ENCODE results near the gene NDST1.

DNA sequence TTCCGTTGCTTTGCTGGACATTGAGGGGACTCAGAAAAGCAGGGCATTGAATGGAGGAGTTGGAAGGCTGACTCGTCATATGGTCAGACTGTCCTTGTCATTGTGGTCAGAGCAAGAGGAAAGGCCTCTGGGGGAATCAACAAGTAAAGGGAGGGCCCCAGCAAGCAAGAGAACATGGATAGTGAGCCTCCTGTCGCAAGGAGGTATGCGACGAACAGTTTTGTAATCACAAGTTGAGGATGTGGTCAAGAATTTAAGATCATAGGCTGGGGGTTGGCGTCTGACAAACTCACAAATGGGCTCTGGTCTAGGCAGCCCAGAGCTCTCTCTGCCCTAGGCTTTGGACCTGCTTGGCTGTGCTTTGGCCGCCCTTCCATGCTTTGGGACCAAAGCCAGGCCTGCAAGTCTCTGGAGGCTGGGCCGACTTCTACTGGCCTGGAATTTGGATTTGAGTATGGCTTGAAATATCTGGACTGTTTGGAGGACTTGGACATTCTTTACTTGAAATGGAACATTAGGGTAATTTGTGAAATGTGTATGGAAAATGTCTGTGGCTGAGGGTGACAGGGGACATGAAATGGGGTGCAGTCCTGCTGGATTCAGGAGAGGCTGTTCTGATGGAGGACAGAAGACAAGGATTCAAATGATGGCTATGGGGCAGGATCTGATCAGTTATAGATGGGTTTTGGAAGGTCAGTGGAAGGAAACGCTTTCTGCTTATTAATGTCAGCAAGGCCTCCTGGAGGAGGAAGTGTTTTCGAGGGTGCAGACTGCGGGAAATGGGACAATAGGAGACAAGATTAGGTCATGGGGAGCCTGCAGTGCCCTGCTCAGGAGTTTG is 19.2 kb upstream of the NDST1 start:
- TF ChIP-seq, protein P1, sequence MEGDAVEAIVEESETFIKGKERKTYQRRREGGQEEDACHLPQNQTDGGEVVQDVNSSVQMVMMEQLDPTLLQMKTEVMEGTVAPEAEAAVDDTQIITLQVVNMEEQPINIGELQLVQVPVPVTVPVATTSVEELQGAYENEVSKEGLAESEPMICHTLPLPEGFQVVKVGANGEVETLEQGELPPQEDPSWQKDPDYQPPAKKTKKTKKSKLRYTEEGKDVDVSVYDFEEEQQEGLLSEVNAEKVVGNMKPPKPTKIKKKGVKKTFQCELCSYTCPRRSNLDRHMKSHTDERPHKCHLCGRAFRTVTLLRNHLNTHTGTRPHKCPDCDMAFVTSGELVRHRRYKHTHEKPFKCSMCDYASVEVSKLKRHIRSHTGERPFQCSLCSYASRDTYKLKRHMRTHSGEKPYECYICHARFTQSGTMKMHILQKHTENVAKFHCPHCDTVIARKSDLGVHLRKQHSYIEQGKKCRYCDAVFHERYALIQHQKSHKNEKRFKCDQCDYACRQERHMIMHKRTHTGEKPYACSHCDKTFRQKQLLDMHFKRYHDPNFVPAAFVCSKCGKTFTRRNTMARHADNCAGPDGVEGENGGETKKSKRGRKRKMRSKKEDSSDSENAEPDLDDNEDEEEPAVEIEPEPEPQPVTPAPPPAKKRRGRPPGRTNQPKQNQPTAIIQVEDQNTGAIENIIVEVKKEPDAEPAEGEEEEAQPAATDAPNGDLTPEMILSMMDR (IDR thresholded peaks at IDR 0.05) = no peak
- no peak for TF ChIP-seq ZFX (IDR thresholded peaks at IDR 0.05; ENCODE audit: borderline replicate concordance)

Data from 22Rv1 (cell line).